ENCODE measurements around the gene SPATA17. TPM values are rescaled to one million over a fixed set of nuclear protein-coding genes. Genes with fewer than 3 reads are reported as not detected.

The SPATA17 gene
- total and polyA plus RNA-seq, 7 donors: 0.34 to 0.56 (median 0.52) TPM; not detected in 2

DNA sequence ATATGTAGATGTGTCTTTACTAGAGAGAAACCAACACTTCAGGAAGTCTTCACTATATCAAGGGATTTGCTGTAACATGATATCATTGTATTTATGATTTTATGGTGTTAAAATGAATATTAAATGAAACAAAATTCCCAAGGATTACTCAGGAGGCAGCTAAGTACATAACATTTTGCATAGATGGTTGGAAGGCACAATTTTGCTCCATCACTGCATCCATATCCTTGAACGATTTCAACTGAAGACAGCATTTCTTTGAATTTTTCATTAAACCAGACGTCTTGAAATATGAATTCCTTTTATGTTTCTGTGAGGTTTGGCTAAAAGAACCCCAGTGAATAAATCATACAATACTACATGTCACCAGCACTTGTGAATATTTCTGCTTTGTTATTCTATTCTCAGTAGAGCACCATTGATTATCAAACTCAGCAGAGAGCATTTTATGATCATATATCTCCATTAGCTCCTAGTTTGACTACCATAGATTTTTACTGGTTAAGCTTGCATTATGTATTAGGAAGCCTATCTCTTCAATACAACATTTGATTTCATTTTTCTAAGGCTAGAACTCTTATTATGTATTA is 37.3 kb downstream of the SPATA17 start:
- no peaks in the 10 kb centered on the region for H3K9me3 ChIP-seq
- H3K4me1 ChIP-seq: no peaks in the 10 kb centered on the region
- intact Hi-C loops (cut with DNase I): no loop called here
- DNase-seq (no peak), ATAC-seq (no peak)
- H3K27ac ChIP-seq: no peak overlapping the region
- H3K4me3 ChIP-seq: no peak overlapping the region
- WGBS, 3 donors: 61 to 66% (median 65%) methylated on average over 2 of the region's 2 CpGs
- H3K36me3 ChIP-seq (ENCODE audit: insufficient read depth in 1 of 2, low read depth in 1 of 2): no peaks in the 10 kb centered on the region
- no peaks in the 10 kb centered on the region for H3K27me3 ChIP-seq (ENCODE audit: insufficient read depth in 3 of 3, low read length in 2 of 3)
- TF ChIP-seq, protein P1, sequence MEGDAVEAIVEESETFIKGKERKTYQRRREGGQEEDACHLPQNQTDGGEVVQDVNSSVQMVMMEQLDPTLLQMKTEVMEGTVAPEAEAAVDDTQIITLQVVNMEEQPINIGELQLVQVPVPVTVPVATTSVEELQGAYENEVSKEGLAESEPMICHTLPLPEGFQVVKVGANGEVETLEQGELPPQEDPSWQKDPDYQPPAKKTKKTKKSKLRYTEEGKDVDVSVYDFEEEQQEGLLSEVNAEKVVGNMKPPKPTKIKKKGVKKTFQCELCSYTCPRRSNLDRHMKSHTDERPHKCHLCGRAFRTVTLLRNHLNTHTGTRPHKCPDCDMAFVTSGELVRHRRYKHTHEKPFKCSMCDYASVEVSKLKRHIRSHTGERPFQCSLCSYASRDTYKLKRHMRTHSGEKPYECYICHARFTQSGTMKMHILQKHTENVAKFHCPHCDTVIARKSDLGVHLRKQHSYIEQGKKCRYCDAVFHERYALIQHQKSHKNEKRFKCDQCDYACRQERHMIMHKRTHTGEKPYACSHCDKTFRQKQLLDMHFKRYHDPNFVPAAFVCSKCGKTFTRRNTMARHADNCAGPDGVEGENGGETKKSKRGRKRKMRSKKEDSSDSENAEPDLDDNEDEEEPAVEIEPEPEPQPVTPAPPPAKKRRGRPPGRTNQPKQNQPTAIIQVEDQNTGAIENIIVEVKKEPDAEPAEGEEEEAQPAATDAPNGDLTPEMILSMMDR (IDR thresholded peaks at IDR 0.05): no peak

GRCh38 chr1:217673387-217673786 is 42.2 kb downstream of the SPATA17 start:
- DNase-seq (no peak), ATAC-seq (no peak)
- TF ChIP-seq, protein P1 (IDR thresholded peaks at IDR 0.05): no peak
- Histone ChIP-seq H3K4me3 (no peak overlapping the region), H3K27me3 (ENCODE audit: insufficient read depth in 3 of 3, low read length in 2 of 3) (no peaks in the 10 kb centered on the region), H3K27ac (no peak overlapping the region), H3K4me1 (no peaks in the 10 kb centered on the region), H3K36me3 (ENCODE audit: insufficient read depth in 1 of 2, low read depth in 1 of 2) (no peaks in the 10 kb centered on the region), H3K9me3 (no peaks in the 10 kb centered on the region)
- 44 to 72% (median 44%) methylated on average over 2 of the region's 2 CpGs for WGBS, 3 donors
- intact Hi-C loops (cut with DNase I): no loop called here

DNA sequence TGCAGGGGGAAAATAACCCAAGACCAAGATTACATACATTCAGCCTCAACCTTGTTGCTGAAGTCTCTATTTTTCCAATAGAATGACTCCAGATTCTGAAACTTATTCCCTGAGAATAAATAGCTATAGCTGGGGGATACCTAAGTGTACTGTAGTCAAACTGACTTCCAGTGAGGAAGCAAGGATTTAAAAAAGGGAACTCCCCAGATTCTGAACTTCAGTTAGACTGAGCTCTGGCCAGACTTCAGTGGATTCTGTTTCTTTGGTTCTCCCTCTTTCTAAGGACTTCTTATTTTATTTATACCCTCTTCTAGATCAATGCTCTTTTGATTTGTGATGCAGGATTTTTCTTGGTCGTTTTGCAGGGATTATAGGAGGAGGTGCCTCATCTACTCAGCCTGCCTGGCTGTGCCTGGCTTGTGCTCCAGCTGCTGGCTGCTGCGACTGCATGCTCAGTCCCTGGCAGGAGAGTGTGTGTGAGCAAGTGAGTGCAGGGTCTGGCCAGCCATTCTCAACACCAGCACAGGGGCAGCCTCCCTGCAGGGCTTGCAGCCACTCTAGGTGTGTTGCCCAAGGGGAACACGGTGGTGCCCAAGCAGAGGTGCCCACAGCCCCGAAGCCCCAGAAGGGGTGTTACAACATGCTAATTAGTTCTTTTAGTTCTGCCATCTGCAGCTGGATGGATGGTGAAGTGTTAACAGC is 43.0 kb downstream of the SPATA17 start:
- H3K36me3 ChIP-seq (ENCODE audit: insufficient read depth in 1 of 2, low read depth in 1 of 2): no peaks in the 10 kb centered on the region
- H3K4me3 ChIP-seq: no peak overlapping the region
- no peaks in the 10 kb centered on the region for H3K27me3 ChIP-seq (ENCODE audit: insufficient read depth in 3 of 3, low read length in 2 of 3)
- TF ChIP-seq, protein P1 (IDR thresholded peaks at IDR 0.05): no peak
- intact Hi-C loops (cut with DNase I): no loop called here
- no peak for ATAC-seq
- no peak overlapping the region for H3K27ac ChIP-seq
- no peak for DNase-seq
- no peaks in the 10 kb centered on the region for H3K9me3 ChIP-seq
- WGBS, 3 donors: 19 to 42% (median 27%) methylated on average over 4 of the region's 4 CpGs
- no peaks in the 10 kb centered on the region for H3K4me1 ChIP-seq

DNA sequence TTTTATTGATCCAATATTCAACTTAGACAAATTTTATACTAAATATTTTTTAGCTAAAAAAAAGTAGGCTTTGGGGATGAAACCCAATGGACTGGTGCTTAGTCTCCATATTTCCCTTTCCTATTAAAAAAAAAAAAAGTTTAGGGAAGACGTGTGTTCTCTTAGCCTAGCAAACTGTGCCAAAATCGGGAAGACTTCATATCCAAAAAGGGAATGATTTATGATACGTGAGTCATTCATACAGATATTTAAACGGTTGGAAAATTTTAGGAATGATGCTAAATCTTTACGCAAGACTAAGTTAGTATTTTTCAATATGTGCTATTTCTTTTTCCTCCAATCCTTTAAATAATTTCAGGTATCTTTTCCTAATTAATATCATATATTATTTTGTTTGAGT is 50.7 kb downstream of the SPATA17 start:
- intact Hi-C loops (cut with DNase I): no loop called here
- H3K9me3 ChIP-seq: no peaks in the 10 kb centered on the region
- 60 to 74% (median 69%) methylated on average over 5 of the region's 5 CpGs for WGBS, 3 donors
- DNase-seq (no peak), ATAC-seq (no peak)
- H3K4me1 ChIP-seq: no peaks in the 10 kb centered on the region
- H3K27me3 ChIP-seq (ENCODE audit: insufficient read depth in 3 of 3, low read length in 2 of 3): no peaks in the 10 kb centered on the region
- H3K27ac ChIP-seq: no peak overlapping the region
- H3K4me3 ChIP-seq: no peak overlapping the region
- no peaks in the 10 kb centered on the region for H3K36me3 ChIP-seq (ENCODE audit: insufficient read depth in 1 of 2, low read depth in 1 of 2)
- TF ChIP-seq, protein P1 (IDR thresholded peaks at IDR 0.05): no peak

Data from psoas muscle (tissue), 8 donors.